T-helper 17 cell (primary cell): Measurements from ENCODE around the gene CCDC85A. TPM values are rescaled to one million over a fixed set of nuclear protein-coding genes. Genes with fewer than 3 reads are reported as not detected.

Experiments
- ATAC-seq: fragments of 150-1000 bp; cut with Tn5 transposase; 2 replicates; pipeline ENCODE4 v1.10.0; 2021; ENCODE audit warnings: mild to moderate bottlenecking, moderate library complexity
- DNase-seq, 3 donors: peaks; one replicate each; pipeline versions ENCODE4 v3.0.0 to v3.0.0-alpha.2; 2020 to 2021
- H3K9me3 ChIP-seq: one replicate; pipeline ENCODE4 v1.7.0; 2013; ENCODE audit warnings: low read length, mild to moderate bottlenecking; ENCODE audit not compliant: control insufficient read depth, poor library complexity, severe bottlenecking
- H3K27ac Mint-ChIP-seq: one replicate; pipeline ENCODE4 v1.8.0; 2022; ENCODE audit warnings: mild to moderate bottlenecking, moderate library complexity, mixed read lengths
- H3K27me3 Mint-ChIP-seq: one replicate; pipeline ENCODE4 v1.8.0; 2022; ENCODE audit warnings: mixed read lengths
- H3K36me3 Mint-ChIP-seq: one replicate; pipeline ENCODE4 v1.8.0; 2022; ENCODE audit warnings: low read depth, mixed read lengths
- H3K4me1 Mint-ChIP-seq: one replicate; pipeline ENCODE4 v1.8.0; 2022; ENCODE audit warnings: mild to moderate bottlenecking, mixed read lengths
- H3K4me3 Mint-ChIP-seq: one replicate; pipeline ENCODE4 v1.8.0; 2022; ENCODE audit warnings: mild to moderate bottlenecking, moderate library complexity, mixed read lengths
- total RNA-seq, 4 donors: library from RNA in 2 of 4; stranded (reverse) in 2 of 4; gene quantifications; one replicate each; pipeline ENCODE4 v1.2.3 and lab custom pipeline; 2022 to 2026

Gene CCDC85A
- total RNA-seq, 2 donors from 2014 or later: not detected

GRCh38 chr2:56204556-56204955, 20.8 kb downstream of the CCDC85A start:
- DNase-seq: no peak

GRCh38 chr2:56206250-56206649, 22.5 kb downstream of the CCDC85A start:
- Mint-ChIP-seq H3K4me3 (no peak overlapping the region), H3K4me1 (no peaks in the 10 kb centered on the region), H3K27ac (no peak overlapping the region), H3K27me3 (no peaks in the 10 kb centered on the region), H3K36me3 (no peaks in the 10 kb centered on the region)
- no peaks in the 10 kb centered on the region for H3K9me3 ChIP-seq
- DNase-seq (no peak), ATAC-seq (no peak)

More at GRCh38 chr2:56204556-56204955, 20.8 kb downstream of the CCDC85A start:
- Mint-ChIP-seq H3K4me1 (no peaks in the 10 kb centered on the region), H3K36me3 (no peaks in the 10 kb centered on the region), H3K27me3 (no peaks in the 10 kb centered on the region), H3K4me3 (no peak overlapping the region), H3K27ac (no peak overlapping the region)
- ATAC-seq: no peak
- H3K9me3 ChIP-seq: no peaks in the 10 kb centered on the region

GRCh38 chr2:56207760-56208159, 24.0 kb downstream of the CCDC85A start:
- DNase-seq (no peak), ATAC-seq (no peak)
- H3K4me1 Mint-ChIP-seq: no peaks in the 10 kb centered on the region
- H3K9me3 ChIP-seq: no peaks in the 10 kb centered on the region
- no peak overlapping the region for H3K27ac Mint-ChIP-seq
- H3K4me3 Mint-ChIP-seq: no peak overlapping the region
- no peaks in the 10 kb centered on the region for H3K27me3 Mint-ChIP-seq
- no peaks in the 10 kb centered on the region for H3K36me3 Mint-ChIP-seq

- DNase-seq (no peak), ATAC-seq (no peak)
- Mint-ChIP-seq H3K4me1 (no peaks in the 10 kb centered on the region), H3K4me3 (no peak overlapping the region), H3K36me3 (no peaks in the 10 kb centered on the region), H3K27me3 (no peaks in the 10 kb centered on the region), H3K27ac (no peak overlapping the region)
- no peaks in the 10 kb centered on the region for H3K9me3 ChIP-seq
Measured at GRCh38 chr2:56208380-56208779, 24.6 kb downstream of the CCDC85A start.

GRCh38 chr2:56209701-56210100, 25.9 kb downstream of the CCDC85A start:
- no peaks in the 10 kb centered on the region for H3K27me3 Mint-ChIP-seq
- H3K9me3 ChIP-seq: no peaks in the 10 kb centered on the region
- ATAC-seq (no peak), DNase-seq (no peak)
- no peaks in the 10 kb centered on the region for H3K4me1 Mint-ChIP-seq
- no peak overlapping the region for H3K4me3 Mint-ChIP-seq
- no peak overlapping the region for H3K27ac Mint-ChIP-seq
- no peaks in the 10 kb centered on the region for H3K36me3 Mint-ChIP-seq

- no peak overlapping the region for H3K27ac Mint-ChIP-seq
Measured at GRCh38 chr2:56210291-56210690, 26.5 kb downstream of the CCDC85A start.

GRCh38 chr2:56211048-56211447, 27.3 kb downstream of the CCDC85A start:
- Mint-ChIP-seq H3K4me1 (no peaks in the 10 kb centered on the region), H3K27ac (no peak overlapping the region), H3K27me3 (no peaks in the 10 kb centered on the region), H3K4me3 (no peak overlapping the region), H3K36me3 (no peaks in the 10 kb centered on the region)
- ATAC-seq: no peak
- no peak for DNase-seq
- H3K9me3 ChIP-seq: no peaks in the 10 kb centered on the region

More at GRCh38 chr2:56210291-56210690, 26.5 kb downstream of the CCDC85A start:
- no peaks in the 10 kb centered on the region for H3K9me3 ChIP-seq
- ATAC-seq (no peak), DNase-seq (no peak)
- no peaks in the 10 kb centered on the region for H3K36me3 Mint-ChIP-seq
- no peak overlapping the region for H3K4me3 Mint-ChIP-seq
- no peaks in the 10 kb centered on the region for H3K27me3 Mint-ChIP-seq
- H3K4me1 Mint-ChIP-seq: no peaks in the 10 kb centered on the region

- H3K36me3 Mint-ChIP-seq: no peaks in the 10 kb centered on the region
Measured at GRCh38 chr2:56215911-56216310, 32.1 kb downstream of the CCDC85A start.

GRCh38 chr2:56217106-56217505, 33.3 kb downstream of the CCDC85A start:
- Mint-ChIP-seq H3K27ac (no peak overlapping the region), H3K27me3 (no peaks in the 10 kb centered on the region), H3K4me1 (no peaks in the 10 kb centered on the region), H3K4me3 (no peak overlapping the region), H3K36me3 (no peaks in the 10 kb centered on the region)
- ATAC-seq (no peak), DNase-seq (no peak)
- H3K9me3 ChIP-seq: no peaks in the 10 kb centered on the region

More at GRCh38 chr2:56215911-56216310, 32.1 kb downstream of the CCDC85A start:
- no peaks in the 10 kb centered on the region for H3K9me3 ChIP-seq
- H3K27me3 Mint-ChIP-seq: no peaks in the 10 kb centered on the region
- no peak for DNase-seq
- ATAC-seq: no peak
- no peak overlapping the region for H3K27ac Mint-ChIP-seq
- no peaks in the 10 kb centered on the region for H3K4me1 Mint-ChIP-seq
- no peak overlapping the region for H3K4me3 Mint-ChIP-seq

- no peak for ATAC-seq
- no peaks in the 10 kb centered on the region for H3K27me3 Mint-ChIP-seq
Measured at GRCh38 chr2:56222481-56222880, 38.7 kb downstream of the CCDC85A start.

GRCh38 chr2:56224316-56224715, 40.5 kb downstream of the CCDC85A start:
- no peak for DNase-seq
- H3K36me3 Mint-ChIP-seq: no peaks in the 10 kb centered on the region
- H3K4me3 Mint-ChIP-seq: no peak overlapping the region
- no peak overlapping the region for H3K27ac Mint-ChIP-seq
- no peak for ATAC-seq
- H3K4me1 Mint-ChIP-seq: no peaks in the 10 kb centered on the region
- no peaks in the 10 kb centered on the region for H3K9me3 ChIP-seq
- H3K27me3 Mint-ChIP-seq: no peaks in the 10 kb centered on the region

More at GRCh38 chr2:56222481-56222880, 38.7 kb downstream of the CCDC85A start:
- DNase-seq: no peak
- no peaks in the 10 kb centered on the region for H3K36me3 Mint-ChIP-seq
- H3K4me1 Mint-ChIP-seq: no peaks in the 10 kb centered on the region
- no peak overlapping the region for H3K27ac Mint-ChIP-seq
- no peak overlapping the region for H3K4me3 Mint-ChIP-seq
- H3K9me3 ChIP-seq: no peaks in the 10 kb centered on the region

- Mint-ChIP-seq H3K4me1 (no peaks in the 10 kb centered on the region), H3K4me3 (no peak overlapping the region), H3K36me3 (no peaks in the 10 kb centered on the region), H3K27ac (no peak overlapping the region), H3K27me3 (no peaks in the 10 kb centered on the region)
- ATAC-seq (no peak), DNase-seq (no peak)
- H3K9me3 ChIP-seq: no peaks in the 10 kb centered on the region
Measured at GRCh38 chr2:56227811-56228210, 44.0 kb downstream of the CCDC85A start.

- no peak for ATAC-seq
- H3K36me3 Mint-ChIP-seq: no peaks in the 10 kb centered on the region
- H3K9me3 ChIP-seq: no peaks in the 10 kb centered on the region
- H3K27me3 Mint-ChIP-seq: no peaks in the 10 kb centered on the region
- no peak for DNase-seq
- H3K27ac Mint-ChIP-seq: no peak overlapping the region
- no peak overlapping the region for H3K4me3 Mint-ChIP-seq
- H3K4me1 Mint-ChIP-seq: no peaks in the 10 kb centered on the region
Measured at GRCh38 chr2:56229397-56230060, 45.7 kb downstream of the CCDC85A start.

- ATAC-seq (no peak), DNase-seq (no peak)
- Mint-ChIP-seq H3K4me3 (no peak overlapping the region), H3K4me1 (no peaks in the 10 kb centered on the region), H3K36me3 (no peaks in the 10 kb centered on the region), H3K27ac (no peak overlapping the region), H3K27me3 (no peaks in the 10 kb centered on the region)
- no peaks in the 10 kb centered on the region for H3K9me3 ChIP-seq
Measured at GRCh38 chr2:56230156-56230555, 46.4 kb downstream of the CCDC85A start.
